ENCODE data around the gene GSS.
"Not testable (repeated sequence)": the region's sequence is repeated elsewhere in the genome, so short reads cannot be mapped to it uniquely, and the experiment has no call there.

Gene GSS

DNA sequence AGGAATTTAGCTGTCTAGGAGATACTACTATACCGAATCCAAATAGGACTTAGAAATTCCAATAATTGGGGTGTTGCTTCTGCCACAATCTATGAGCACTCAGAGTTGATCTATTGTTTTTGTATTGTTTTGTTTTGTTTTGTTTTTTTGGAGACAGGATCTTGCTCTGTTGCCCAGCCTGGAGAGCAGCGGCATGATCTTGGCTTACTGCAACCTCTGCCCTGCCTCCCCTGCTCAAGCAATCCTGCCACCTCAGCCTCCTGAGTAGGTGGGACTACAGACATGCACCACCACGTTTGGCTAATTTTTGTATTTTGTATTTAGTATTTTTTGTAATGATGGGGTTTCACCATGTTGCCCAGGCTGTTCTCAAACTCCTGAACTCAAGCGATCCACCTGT is 71.8 kb downstream of the GSS start:
- H2BK120ac ChIP-seq (ENCODE audit: low read depth, low read length): no peak overlapping the region
- H3K36me3 ChIP-seq (ENCODE audit: control insufficient read depth, insufficient read depth, low read length): no peaks in the 10 kb centered on the region
- no peak overlapping the region for H2BK15ac ChIP-seq (replicated peaks; ENCODE audit: low read depth)
- no peak overlapping the region for H4K5ac ChIP-seq (ENCODE audit: low read length)
- no peaks in the 10 kb centered on the region for H3K4me1 ChIP-seq (ENCODE audit: control insufficient read depth, low read depth, low read length)
- H3K56ac ChIP-seq (ENCODE audit: low read length): no peak overlapping the region
- no peak for DNase-seq
- no peaks in the 10 kb centered on the region for H3K27me3 ChIP-seq (ENCODE audit: insufficient read depth, low read length, poor library complexity)
- H3K4me2 ChIP-seq (ENCODE audit: low read length): no peak overlapping the region
- no peaks in the 10 kb centered on the region for H3K79me1 ChIP-seq (ENCODE audit: low read length)
- H3K4ac ChIP-seq (ENCODE audit: low read depth, low read length): no peak overlapping the region
- H2AK5ac ChIP-seq (ENCODE audit: low read length): no peak overlapping the region
- WGBS (ENCODE audit: extremely low coverage, insufficient coverage, low lambda C conversion rate): no CpG with 5 or more reads among the region's 4 CpGs
- H3K4me3 ChIP-seq (ENCODE audit: low read length): no peak overlapping the region
- H3K79me2 ChIP-seq (ENCODE audit: control insufficient read depth, insufficient read depth, low read length): no peaks in the 10 kb centered on the region
- no peak overlapping the region for H3K27ac ChIP-seq (ENCODE audit: low read depth, low read length)
- no peak overlapping the region for H3K18ac ChIP-seq (ENCODE audit: low read length)
- H2BK5ac ChIP-seq (ENCODE audit: low read length): no peak overlapping the region
- H3K23ac ChIP-seq (ENCODE audit: low read length): no peak overlapping the region
- no peak overlapping the region for H3K9ac ChIP-seq (ENCODE audit: low read length)
- no peak overlapping the region for H4K8ac ChIP-seq (ENCODE audit: low read depth, low read length)

DNA sequence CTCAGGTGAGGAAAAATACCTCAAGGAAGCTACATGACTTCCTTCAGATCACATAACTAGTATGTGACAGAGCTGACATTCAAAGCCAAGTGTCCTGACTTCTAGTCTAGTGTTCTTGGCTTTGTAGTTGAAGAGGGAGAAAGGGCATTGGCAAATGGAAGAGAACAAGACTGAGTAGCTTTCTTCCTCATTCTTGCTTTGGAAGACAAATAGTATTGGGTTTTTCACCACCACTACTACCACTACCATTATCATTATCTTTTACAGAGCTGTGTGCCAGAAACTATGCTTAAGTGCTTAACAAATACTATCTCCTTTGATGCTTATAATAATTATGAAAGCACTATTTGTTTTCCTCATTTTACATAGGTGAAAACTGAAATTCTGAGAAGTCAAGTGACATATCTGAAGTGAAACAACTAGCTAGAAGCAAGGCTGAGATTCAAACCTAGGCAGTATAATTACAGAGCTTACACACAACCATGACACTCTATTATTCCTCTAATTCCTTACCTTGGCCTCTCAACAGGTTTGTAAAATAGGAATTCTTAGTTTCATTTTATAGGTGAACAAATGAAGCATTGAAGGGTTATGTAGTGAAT is 72.4 kb downstream of the GSS start:
- no peak for DNase-seq
- no peaks in the 10 kb centered on the region for H3K4me1 ChIP-seq (ENCODE audit: control insufficient read depth, low read depth, low read length)
- H3K23ac ChIP-seq (ENCODE audit: low read length): no peak overlapping the region
- peaks cover 2% of the 10 kb centered on the region for H3K79me1 ChIP-seq (ENCODE audit: low read length)
- H4K5ac ChIP-seq (ENCODE audit: low read length): no peak overlapping the region
- H3K9ac ChIP-seq (ENCODE audit: low read length): no peak overlapping the region
- no peaks in the 10 kb centered on the region for H3K79me2 ChIP-seq (ENCODE audit: control insufficient read depth, insufficient read depth, low read length)
- H3K27me3 ChIP-seq (ENCODE audit: insufficient read depth, low read length, poor library complexity): no peaks in the 10 kb centered on the region
- H3K4me2 ChIP-seq (ENCODE audit: low read length): no peak overlapping the region
- H2BK15ac ChIP-seq (replicated peaks; ENCODE audit: low read depth): no peak overlapping the region
- no peak overlapping the region for H3K4ac ChIP-seq (ENCODE audit: low read depth, low read length)
- no peak overlapping the region for H3K4me3 ChIP-seq (ENCODE audit: low read length)
- no peak overlapping the region for H3K27ac ChIP-seq (ENCODE audit: low read depth, low read length)
- H3K18ac ChIP-seq (ENCODE audit: low read length): no peak overlapping the region
- H3K36me3 ChIP-seq (ENCODE audit: control insufficient read depth, insufficient read depth, low read length): no peaks in the 10 kb centered on the region
- no peak overlapping the region for H3K56ac ChIP-seq (ENCODE audit: low read length)
- no peak overlapping the region for H4K8ac ChIP-seq (ENCODE audit: low read depth, low read length)
- H2BK120ac ChIP-seq (ENCODE audit: low read depth, low read length): no peak overlapping the region
- H2BK5ac ChIP-seq (ENCODE audit: low read length): no peak overlapping the region
- no peak overlapping the region for H2AK5ac ChIP-seq (ENCODE audit: low read length)

DNA sequence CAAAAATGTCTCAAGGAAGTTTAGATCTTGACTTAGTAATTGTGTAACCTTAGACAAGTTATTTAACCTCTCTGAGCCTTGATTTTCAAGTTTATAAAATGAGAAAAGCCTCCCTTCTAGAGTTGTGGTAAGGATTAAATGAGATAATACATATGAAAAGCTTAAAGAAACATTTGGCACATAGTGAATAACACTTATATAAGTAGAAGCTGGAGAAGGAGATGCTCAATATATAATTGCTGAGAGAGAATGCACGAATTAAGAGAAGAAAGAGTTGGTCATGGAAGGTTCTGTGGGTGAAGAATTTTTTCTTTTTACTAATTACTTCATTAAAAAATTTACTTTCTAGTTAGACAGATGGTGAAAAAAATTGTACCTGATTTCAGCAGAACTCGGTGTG is 73.9 kb downstream of the GSS start:
- Histone ChIP-seq H3K27ac (ENCODE audit: low read depth, low read length) (no peak overlapping the region), H3K79me2 (ENCODE audit: control insufficient read depth, insufficient read depth, low read length) (no peaks in the 10 kb centered on the region), H3K56ac (ENCODE audit: low read length) (no peak overlapping the region), H2BK5ac (ENCODE audit: low read length) (no peak overlapping the region), H3K36me3 (ENCODE audit: control insufficient read depth, insufficient read depth, low read length) (no peaks in the 10 kb centered on the region), H3K79me1 (ENCODE audit: low read length) (peaks cover 2% of the 10 kb centered on the region), H3K9ac (ENCODE audit: low read length) (no peak overlapping the region), H2AK5ac (ENCODE audit: low read length) (no peak overlapping the region), H4K8ac (ENCODE audit: low read depth, low read length) (no peak overlapping the region), H3K4me2 (ENCODE audit: low read length) (no peak overlapping the region), H3K27me3 (ENCODE audit: insufficient read depth, low read length, poor library complexity) (no peaks in the 10 kb centered on the region), H3K4me3 (ENCODE audit: low read length) (no peak overlapping the region), H3K18ac (ENCODE audit: low read length) (no peak overlapping the region), H3K4me1 (ENCODE audit: control insufficient read depth, low read depth, low read length) (no peaks in the 10 kb centered on the region), H2BK15ac (replicated peaks; ENCODE audit: low read depth) (no peak overlapping the region), H4K5ac (ENCODE audit: low read length) (no peak overlapping the region), H3K23ac (ENCODE audit: low read length) (no peak overlapping the region), H2BK120ac (ENCODE audit: low read depth, low read length) (no peak overlapping the region), H3K4ac (ENCODE audit: low read depth, low read length) (no peak overlapping the region)
- DNase-seq: no peak
- no CpG with 5 or more reads among the region's 2 CpGs for WGBS (ENCODE audit: extremely low coverage, insufficient coverage, low lambda C conversion rate)

DNA sequence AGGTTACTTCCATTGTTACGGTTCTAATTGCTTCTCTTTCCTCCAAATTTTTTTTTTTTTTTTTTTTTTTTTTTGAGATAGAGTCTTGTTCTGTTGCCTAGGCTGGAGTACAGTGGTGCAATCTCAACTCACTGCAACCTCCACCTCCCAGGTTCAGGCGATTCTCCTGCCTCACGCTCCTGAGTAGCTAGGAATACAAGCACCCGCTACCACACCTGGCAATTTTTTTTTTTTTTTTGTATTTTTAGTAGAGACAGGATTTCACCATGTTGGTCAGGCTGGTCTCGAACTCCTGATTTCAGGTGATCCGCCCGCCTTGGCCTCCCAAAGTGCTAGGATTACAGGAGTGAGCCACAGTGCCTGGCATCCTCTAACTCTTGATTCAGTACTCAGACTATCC is 74.6 kb downstream of the GSS start:
- H2BK120ac ChIP-seq (ENCODE audit: low read depth, low read length); H3K4ac ChIP-seq (ENCODE audit: low read depth, low read length); H3K4me3 ChIP-seq (ENCODE audit: low read length); H2BK15ac ChIP-seq (replicated peaks; ENCODE audit: low read depth); H4K8ac ChIP-seq (ENCODE audit: low read depth, low read length); H3K56ac ChIP-seq (ENCODE audit: low read length); H3K9ac ChIP-seq (ENCODE audit: low read length); H3K79me1 ChIP-seq (ENCODE audit: low read length); H4K5ac ChIP-seq (ENCODE audit: low read length); H3K4me2 ChIP-seq (ENCODE audit: low read length); H2AK5ac ChIP-seq (ENCODE audit: low read length); H3K4me1 ChIP-seq (ENCODE audit: control insufficient read depth, low read depth, low read length); H2BK5ac ChIP-seq (ENCODE audit: low read length); H3K27me3 ChIP-seq (ENCODE audit: insufficient read depth, low read length, poor library complexity); H3K23ac ChIP-seq (ENCODE audit: low read length); H3K36me3 ChIP-seq (ENCODE audit: control insufficient read depth, insufficient read depth, low read length); DNase-seq; H3K27ac ChIP-seq (ENCODE audit: low read depth, low read length); H3K79me2 ChIP-seq (ENCODE audit: control insufficient read depth, insufficient read depth, low read length); H3K18ac ChIP-seq (ENCODE audit: low read length): not testable (repeated sequence)
- no CpG with 5 or more reads among the region's 7 CpGs for WGBS (ENCODE audit: extremely low coverage, insufficient coverage, low lambda C conversion rate)

DNA sequence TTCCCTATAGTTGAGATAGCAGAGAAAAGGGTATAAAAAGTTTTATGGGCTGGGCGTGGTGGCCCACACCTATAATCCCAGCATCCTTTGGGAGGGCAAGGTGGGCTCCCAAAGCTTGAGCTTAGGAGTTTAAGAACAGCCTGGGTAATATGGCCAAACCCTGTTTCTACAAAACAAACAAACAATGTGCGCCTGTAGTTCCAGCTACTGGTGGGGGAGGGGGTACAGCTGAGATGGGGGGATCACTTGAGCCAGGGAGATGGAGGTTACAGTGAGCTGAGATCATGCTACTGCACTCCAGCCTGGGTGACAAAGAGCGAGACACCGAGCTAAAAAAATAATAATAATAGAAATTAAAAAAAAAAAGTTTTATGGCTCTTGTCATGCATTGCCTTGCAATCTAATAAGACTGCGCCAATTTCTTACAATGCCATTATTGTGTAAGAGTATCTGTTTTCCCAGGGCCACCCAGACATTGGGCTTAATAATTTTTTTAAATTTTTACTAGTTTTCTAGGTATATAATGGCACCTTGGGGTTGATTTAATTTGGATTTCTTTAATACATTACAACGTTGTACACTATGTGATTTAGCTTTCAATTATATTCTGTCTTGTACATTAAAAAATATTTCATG is 75.3 kb downstream of the GSS start:
- peaks cover 3% of the 10 kb centered on the region for H3K4me1 ChIP-seq (ENCODE audit: control insufficient read depth, low read depth, low read length)
- no peaks in the 10 kb centered on the region for H3K36me3 ChIP-seq (ENCODE audit: control insufficient read depth, insufficient read depth, low read length)
- H4K5ac ChIP-seq (ENCODE audit: low read length): no peak overlapping the region
- H3K27me3 ChIP-seq (ENCODE audit: insufficient read depth, low read length, poor library complexity): no peaks in the 10 kb centered on the region
- no peaks in the 10 kb centered on the region for H3K79me2 ChIP-seq (ENCODE audit: control insufficient read depth, insufficient read depth, low read length)
- H3K4ac ChIP-seq (ENCODE audit: low read depth, low read length): no peak overlapping the region
- H2BK15ac ChIP-seq (replicated peaks; ENCODE audit: low read depth): no peak overlapping the region
- H4K8ac ChIP-seq (ENCODE audit: low read depth, low read length): no peak overlapping the region
- H3K23ac ChIP-seq (ENCODE audit: low read length): no peak overlapping the region
- H3K4me2 ChIP-seq (ENCODE audit: low read length): no peak overlapping the region
- no peak overlapping the region for H3K56ac ChIP-seq (ENCODE audit: low read length)
- H2BK120ac ChIP-seq (ENCODE audit: low read depth, low read length): no peak overlapping the region
- no peak overlapping the region for H3K4me3 ChIP-seq (ENCODE audit: low read length)
- H3K18ac ChIP-seq (ENCODE audit: low read length): no peak overlapping the region
- no CpG with 5 or more reads among the region's 6 CpGs for WGBS (ENCODE audit: extremely low coverage, insufficient coverage, low lambda C conversion rate)
- H2AK5ac ChIP-seq (ENCODE audit: low read length): no peak overlapping the region
- no peak overlapping the region for H3K9ac ChIP-seq (ENCODE audit: low read length)
- no peak overlapping the region for H2BK5ac ChIP-seq (ENCODE audit: low read length)
- peaks cover 2% of the 10 kb centered on the region for H3K79me1 ChIP-seq (ENCODE audit: low read length)
- DNase-seq: no peak
- H3K27ac ChIP-seq (ENCODE audit: low read depth, low read length): no peak overlapping the region

All from mesendoderm (in vitro differentiated cells).